A549 (cell line): ENCODE results near the gene RAN. TPM values are rescaled to one million over a fixed set of nuclear protein-coding genes. Genes with fewer than 3 reads are reported as not detected.

Experiments used
- ATAC-seq, 2 experiments: fragments of 200-7000 bp in 1 of 2; fragments of >200 bp in 1 of 2; cut with Nextera tagmentation in 1 of 2; cut with Tn5 transposase in 1 of 2; 3 replicates each; pipeline versions ENCODE4 v1.8.0 to v1.9.1; 2018 to 2020; ENCODE audit warnings: mild to moderate bottlenecking in 1 of 2, moderate library complexity in 1 of 2
- CTCF ChIA-PET: fragments of 300-600 bp; sonication (Branson Sonifier 250); formaldehyde crosslinking; extraction: SDS; loops from one replicate; lab custom pipeline; 2021; ENCODE audit warnings: antibody characterized with exemption, inconsistent platforms; lab: Yijun Ruan, JAX
- POLR2A ChIA-PET: fragments of 350-600 bp; formaldehyde crosslinking; extraction: SDS; loops from one replicate; lab custom pipeline; 2021; ENCODE audit warnings: antibody characterized with exemption, inconsistent platforms; lab: Yijun Ruan, JAX
- DNase-seq, 2 experiments: peaks; one replicate each; pipeline versions ENCODE4 v3.0.0 to v3.0.0-alpha.2; 2011 to 2016; ENCODE audit warnings: low read depth in 1 of 2, low spot score in 1 of 2
- FAIRE-seq: peaks from 2 replicates; lab custom pipeline; 2011; peaks lifted over from hg19 to GRCh38; lab: Jason Lieb, UNC
- H3K27ac ChIP-seq, 2 experiments: fragments of >200 bp; sonication (Bioruptor Twin); formaldehyde crosslinking; 3 replicates each; pipeline ENCODE4 v1.5.1; 2016 to 2017
- H3K4me1 ChIP-seq: fragments of >200 bp; sonication (Bioruptor Twin); formaldehyde crosslinking; 3 replicates; pipeline ENCODE4 v1.6.1; 2016
- H3K4me2 ChIP-seq: fragments of >200 bp; sonication (Bioruptor Twin); formaldehyde crosslinking; 3 replicates; pipeline ENCODE4 v1.6.1; 2016
- H3K4me3 ChIP-seq: fragments of >200 bp; sonication (Bioruptor Twin); formaldehyde crosslinking; 3 replicates; pipeline ENCODE4 v1.5.1; 2016
- H3K9me3 ChIP-seq: fragments of >200 bp; sonication (Bioruptor Twin); formaldehyde crosslinking; 3 replicates; pipeline ENCODE4 v1.6.1; 2016
- BCL3 ChIP-seq: fragments of >200 bp; sonication (Bioruptor Twin); formaldehyde crosslinking; IDR thresholded peaks from 3 replicates; pipeline ENCODE4 v1.6.1; 2016
- BHLHE40 ChIP-seq: IDR thresholded peaks from 2 replicates; pipeline ENCODE4 v1.6.1; 2012; ENCODE audit warnings: low read depth, low read length, inconsistent platforms
- CBX2 ChIP-seq: fragments of 200-600 bp; sonication (generic); IDR thresholded peaks from 2 replicates; pipeline ENCODE4 v1.6.1; 2016; ENCODE audit warnings: low read depth, mild to moderate bottlenecking, borderline replicate concordance
- CHD4 ChIP-seq: fragments of 200-600 bp; sonication (generic); IDR thresholded peaks from 2 replicates; pipeline ENCODE4 v1.6.1; 2016; ENCODE audit warnings: antibody characterized with exemption, mild to moderate bottlenecking, borderline replicate concordance
- E2F6 ChIP-seq: IDR thresholded peaks from 2 replicates; pipeline ENCODE4 v1.6.1; 2012; ENCODE audit warnings: low read depth, borderline replicate concordance
- FOSB ChIP-seq: fragments of 250-450 bp; sonication (Bioruptor Pico); IDR thresholded peaks from 2 replicates; pipeline ENCODE4 v1.5.0; 2020; ENCODE audit warnings: mild to moderate bottlenecking, moderate library complexity
- FOXS1 ChIP-seq: fragments of 250-450 bp; sonication (Bioruptor Pico); IDR thresholded peaks from 2 replicates; pipeline ENCODE4 v1.5.0; 2020; ENCODE audit warnings: mild to moderate bottlenecking, moderate library complexity
- HOXA7 ChIP-seq: fragments of 250-450 bp; sonication (Bioruptor Pico); IDR thresholded peaks from 2 replicates; pipeline ENCODE4 v1.5.0; 2020; ENCODE audit warnings: mild to moderate bottlenecking, moderate library complexity
- NFE2L2 ChIP-seq: fragments of 150-350 bp; conservative IDR thresholded peaks from 2 replicates; pipeline ENCODE4 v1.6.1; 2014; ENCODE audit warnings: low read length
- NR3C1 ChIP-seq: fragments of >200 bp; sonication (Bioruptor Twin); formaldehyde crosslinking; IDR thresholded peaks from 3 replicates; pipeline ENCODE4 v1.6.1; 2017
- POLR2AphosphoS2 ChIP-seq: conservative IDR thresholded peaks from 2 replicates; pipeline ENCODE4 v1.6.1; 2012; ENCODE audit warnings: low read length, improper control_type of control experiment, inconsistent platforms
- RARB ChIP-seq: fragments of 250-450 bp; sonication (Bioruptor Pico); IDR thresholded peaks from 2 replicates; pipeline ENCODE4 v1.8.0; 2021; ENCODE audit warnings: mild to moderate bottlenecking, moderate library complexity
- RFX5 ChIP-seq: fragments of 450-650 bp; IDR thresholded peaks from 2 replicates; pipeline ENCODE4 v1.7.1; 2014; ENCODE audit warnings: antibody characterized with exemption, mild to moderate bottlenecking, moderate library complexity
- TFCP2L1 ChIP-seq: fragments of 250-450 bp; sonication (Bioruptor Pico); IDR thresholded peaks from 2 replicates; pipeline ENCODE4 v1.5.0; 2021; ENCODE audit warnings: mild to moderate bottlenecking
- TP53 ChIP-seq: fragments of 250-450 bp; sonication (Bioruptor Pico); IDR thresholded peaks from 2 replicates; pipeline ENCODE4 v1.5.0; 2021; ENCODE audit warnings: mild to moderate bottlenecking, moderate library complexity
- ZNF302 ChIP-seq: fragments of 250-450 bp; sonication (Bioruptor Pico); IDR thresholded peaks from 2 replicates; pipeline ENCODE4 v1.9.0; 2021; ENCODE audit warnings: inconsistent platforms, mild to moderate bottlenecking, moderate library complexity
- ZSCAN20 ChIP-seq: fragments of 250-450 bp; sonication (Bioruptor Pico); IDR thresholded peaks from 2 replicates; pipeline ENCODE4 v1.8.0; 2022; ENCODE audit warnings: mild to moderate bottlenecking, moderate library complexity
- WGBS: methylation state at CpG from one replicate; pipeline ENCODE4 v1.1.6; 2017; ENCODE audit errors: missing lambda C conversion rate; 5-methylcytosine and 5-hydroxymethylcytosine counted together
- polyA plus RNA-seq, 4 experiments: library from polyadenylated mRNA; depleted of rRNA in 3 of 4; stranded (reverse); fragments of >200 nt; fragmentation: RNase III in 1 of 4; extraction: RNeasy Plus Mini Kit Qiagen cat#74134 plus additional on column Dnase treatment in 1 of 4; gene quantifications; 2 replicates in 3 of 4; 3 replicates in 1 of 4; pipeline ENCODE4 v1.2.3, GENCODE V29; 2011 to 2017

The RAN gene
- polyA plus RNA-seq, 2 of the 4 experiments (the other 2 are of a cell fraction) = 1,941 to 3,303 TPM

GRCh38 chr12:130878193-130879185 is 6.6 kb downstream of the RAN start:
- no peak overlapping the region for H3K27ac ChIP-seq
- H3K4me3 ChIP-seq = no peak overlapping the region
- CTCF ChIA-PET = no interaction called here
- POLR2A ChIA-PET = interaction anchor here (0.8 kb wide), 1 partner anchor 8 kb away, joined by 3 read pairs; no protein-coding TSS in a partner anchor
- WGBS = 86% methylated on average over 24 of the region's 24 CpGs
- H3K9me3 ChIP-seq = no peaks in the 10 kb centered on the region
- H3K4me2 ChIP-seq = no peak overlapping the region
- ATAC-seq (peak in 1 of 2 experiments; percentile 3; a peak in 2 of 6 replicates), DNase-seq (no peak), FAIRE-seq (no peak)
- H3K4me1 ChIP-seq = peaks cover 19% of the 10 kb centered on the region
- TF ChIP-seq POLR2AphosphoS2 (peak; percentile 77; the same call in 1 of the 2 replicates), BCL3 (no peak), TP53 (CRISPR knock-in tag) (peak; percentile 44; the same call in 1 of the 2 replicates), RARB (CRISPR knock-in tag) (no peak), HOXA7 (0 out of 2 replicates have a peak, but pooled peaks have one; percentile 61), BHLHE40 (no peak), TFCP2L1 (CRISPR knock-in tag) (peak; percentile 62; the same call in 1 of the 2 replicates), NFE2L2 (no peak), FOSB (CRISPR knock-in tag) (no peak)

DNA sequence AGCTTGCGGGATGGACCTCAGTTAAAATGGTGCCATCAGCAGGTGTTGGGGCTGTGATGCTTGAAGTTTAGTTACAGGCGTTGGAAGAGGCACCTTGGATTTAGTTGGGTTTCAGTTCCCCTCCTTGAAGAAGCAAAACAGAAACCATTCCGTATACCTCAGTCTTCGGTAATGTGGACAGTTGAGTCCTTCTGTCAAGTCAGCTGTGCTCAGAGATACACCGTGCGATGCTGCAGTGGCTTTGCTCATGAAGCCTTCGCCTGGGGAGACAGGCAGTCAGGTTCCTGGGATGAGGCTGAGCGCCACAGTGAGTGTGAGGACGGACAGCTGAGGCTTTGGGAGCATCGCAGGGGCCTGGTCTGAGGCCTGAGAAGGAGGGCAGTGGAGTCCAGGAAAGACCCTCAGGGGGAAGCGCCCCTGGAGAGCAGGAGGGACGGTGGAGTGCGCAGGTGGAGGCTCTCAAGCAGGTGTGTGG is 7.4 kb downstream of the RAN start:
- Histone ChIP-seq H3K4me2 (no peak overlapping the region), H3K27ac (no peak overlapping the region), H3K4me1 (peaks cover 11% of the 10 kb centered on the region), H3K4me3 (no peak overlapping the region), H3K9me3 (no peaks in the 10 kb centered on the region)
- ChIA-PET CTCF (no interaction called here), POLR2A (interaction anchor here (0.8 kb wide), 1 partner anchor 9 kb away, joined by 3 read pairs; no protein-coding TSS in a partner anchor)
- FAIRE-seq (no peak), DNase-seq (no peak), ATAC-seq (peak; percentile 26 to 49)
- 95% methylated on average over 13 of the region's 13 CpGs for WGBS
- TF ChIP-seq TFCP2L1 (CRISPR knock-in tag) (peak; percentile 52), FOXS1 (no peak), ZNF302 (CRISPR knock-in tag) (no peak), TP53 (CRISPR knock-in tag) (peak; percentile 46; the same call in 1 of the 2 replicates)

- DNase-seq = peak in 1 of 2 experiments; percentile 18
- peaks cover 5% of the 10 kb centered on the region for H3K4me1 ChIP-seq
- POLR2A ChIA-PET = no interaction called here
- CTCF ChIA-PET = no interaction called here
- H3K4me2 ChIP-seq = no peak overlapping the region
- no peak for TF ChIP-seq CBX2
- TF ChIP-seq POLR2AphosphoS2 = 0 out of 2 replicates have a peak, but pooled peaks have one; percentile 26
- no peaks in the 10 kb centered on the region for H3K9me3 ChIP-seq
- H3K4me3 ChIP-seq = no peak overlapping the region
- no peak for FAIRE-seq
- 88% methylated on average over 12 of the region's 17 CpGs for WGBS
- H3K27ac ChIP-seq = no peak overlapping the region
- peak; percentile 40 to 59 for ATAC-seq
Measured at GRCh38 chr12:130879781-130880389, 8.0 kb downstream of the RAN start.

DNA sequence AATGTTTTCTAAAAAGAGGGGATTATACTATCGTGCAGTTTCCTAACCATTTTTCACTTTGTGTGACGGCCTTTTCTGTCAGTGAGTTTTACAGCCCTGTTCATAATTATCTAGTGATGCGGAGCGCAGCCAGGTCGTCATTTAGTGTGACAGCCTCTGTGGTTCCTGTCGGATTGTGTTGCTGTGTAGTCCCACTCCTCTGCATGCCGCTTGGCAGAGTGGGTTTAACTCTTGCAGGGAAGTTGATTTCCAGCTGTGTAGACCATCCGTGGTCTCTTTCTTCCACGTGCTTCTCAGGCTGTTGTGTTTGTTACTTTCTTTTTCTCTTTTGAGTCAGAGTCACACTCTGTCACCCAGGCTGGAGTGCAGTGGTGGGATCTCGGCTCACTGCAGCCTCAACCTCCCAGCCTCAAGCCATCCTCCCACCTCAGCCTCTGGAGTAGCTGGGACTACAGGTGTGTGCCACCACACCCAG is 8.6 kb downstream of the RAN start:
- ChIA-PET POLR2A (no interaction called here), CTCF (no interaction called here)
- Histone ChIP-seq H3K9me3 (no peaks in the 10 kb centered on the region), H3K4me1 (no peaks in the 10 kb centered on the region; the same call in 2 of the 3 replicates), H3K27ac (no peak overlapping the region), H3K4me2 (no peak overlapping the region), H3K4me3 (no peak overlapping the region)
- WGBS = 60% methylated on average over 10 of the region's 10 CpGs
- DNase-seq (no peak), ATAC-seq (peak; percentile 2 to 21; a peak in 3 of 6 replicates), FAIRE-seq (no peak)
- no peak for TF ChIP-seq RFX5
- no peak for TF ChIP-seq E2F6
- no peak for TF ChIP-seq NR3C1
- TF ChIP-seq CHD4 = no peak
- TF ChIP-seq ZNF302 (CRISPR knock-in tag) = no peak
- TF ChIP-seq ZSCAN20 (CRISPR knock-in tag) = no peak
- TF ChIP-seq RARB (CRISPR knock-in tag) = no peak
